Stimulated activated naive CD4-positive, alpha-beta T cell treated with Interleukin-2 at 50 U/mL for 16 hours (primary cell): ENCODE data around the gene INSL3.

Experiments used
- DNase-seq: peaks from one replicate; lab custom pipeline; 2025; lab: John Stamatoyannopoulos, UW

Gene INSL3

DNA sequence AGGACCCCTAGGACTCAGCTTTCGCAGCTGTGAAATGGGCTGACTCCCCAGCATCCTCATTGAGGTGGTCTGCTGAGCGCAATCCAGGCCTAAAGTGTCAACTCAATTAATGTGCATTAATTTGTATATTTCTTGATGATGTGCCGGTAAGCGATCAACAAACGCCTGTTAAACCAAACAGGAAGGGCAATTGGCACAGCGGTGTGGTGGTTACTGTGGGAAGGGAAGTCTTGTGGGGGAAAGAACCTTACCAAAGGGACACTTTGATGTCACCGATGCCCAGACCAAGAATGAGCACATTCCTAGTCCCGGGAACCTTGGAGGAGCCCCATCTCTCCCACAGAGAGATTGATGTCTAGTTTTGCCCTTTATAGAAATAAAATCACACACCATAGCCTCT, 24.8 kb upstream of the INSL3 start:
- peak; percentile 21 for DNase-seq

DNA sequence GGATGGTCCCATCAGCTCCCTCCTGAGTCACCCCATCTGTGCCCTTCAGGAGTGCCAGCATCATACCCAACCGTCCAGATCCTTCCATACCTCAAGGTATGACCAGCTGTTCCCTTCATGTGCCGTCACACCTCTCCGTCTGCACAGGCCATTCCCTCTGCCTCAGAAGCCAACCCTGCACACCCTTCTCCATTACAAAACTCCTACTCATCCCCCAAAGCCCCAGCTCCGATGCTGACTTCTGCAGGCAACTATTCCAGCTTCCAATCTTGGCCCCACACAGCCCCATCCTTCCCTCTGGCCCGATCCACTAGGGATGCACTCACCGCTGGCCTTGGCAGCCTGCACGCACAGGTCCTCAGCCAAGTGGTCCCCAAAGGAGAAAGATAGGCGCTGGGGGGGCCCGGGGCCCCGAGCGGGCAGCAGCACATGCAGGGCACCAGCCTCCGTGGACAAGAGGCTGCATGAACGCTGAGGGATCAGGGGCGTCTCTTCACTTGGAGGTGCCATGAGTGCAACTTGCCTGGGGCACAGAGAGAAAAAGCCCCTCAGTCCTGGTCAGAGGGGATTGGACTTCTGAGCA, 22.7 kb upstream of the INSL3 start:
- DNase-seq: no peak

DNA sequence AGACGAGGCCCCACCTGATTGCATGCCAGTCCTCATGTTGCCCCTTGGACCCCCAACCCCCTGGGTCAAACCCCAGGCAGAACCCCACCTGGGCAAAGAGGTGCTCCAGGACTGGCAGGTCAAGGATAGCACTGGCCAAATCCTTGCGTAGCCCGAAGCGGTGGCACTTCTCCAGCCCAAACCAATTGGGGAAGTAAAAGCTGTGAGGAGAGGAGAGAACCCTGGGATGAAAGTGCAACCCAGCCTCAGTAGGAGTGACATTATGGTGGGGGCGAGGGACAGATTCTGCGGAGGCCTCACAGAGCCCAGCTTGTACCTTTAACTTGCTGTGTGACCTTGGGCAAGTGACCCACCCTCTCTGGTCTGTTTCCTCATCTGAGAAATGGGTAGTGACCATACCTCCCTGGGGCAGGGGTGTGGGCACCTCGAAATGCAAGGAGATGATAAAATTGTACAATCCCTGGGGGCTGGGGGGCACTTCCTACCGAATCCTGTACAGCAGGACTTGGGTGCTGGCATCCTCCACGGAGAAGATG, 22.0 kb upstream of the INSL3 start:
- DNase-seq: no peak

DNA sequence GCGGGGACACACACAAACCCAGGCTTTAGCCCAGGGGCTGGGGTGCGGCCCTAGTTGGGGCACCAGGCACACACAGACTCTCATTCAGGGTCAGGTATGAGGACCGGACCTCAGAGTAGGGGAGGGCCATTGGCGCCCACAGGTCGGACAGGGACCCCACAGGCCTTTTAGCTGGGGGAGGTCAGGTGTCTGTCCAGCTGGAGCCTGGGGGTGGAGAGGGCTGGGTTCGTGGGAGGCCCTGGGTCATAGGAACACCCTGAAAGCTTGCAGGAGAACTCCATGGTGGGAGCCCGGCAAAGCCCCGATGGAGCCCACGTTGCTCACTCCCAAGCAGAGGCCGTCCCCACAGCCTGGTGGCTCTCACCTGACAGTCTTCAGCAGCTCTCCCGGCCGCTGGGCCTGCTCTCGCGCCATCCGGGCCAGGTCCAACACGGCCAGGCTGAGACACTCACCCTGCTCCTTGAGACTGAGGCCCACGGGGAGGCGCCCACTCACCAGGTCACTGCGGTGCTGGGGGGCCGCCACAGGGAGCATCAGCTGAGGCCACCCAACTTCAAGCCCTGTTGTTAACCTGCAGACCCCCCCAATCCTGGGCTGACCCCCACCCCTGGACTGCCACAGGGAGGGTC, 21.5 kb upstream of the INSL3 start:
- no peak for DNase-seq

DNA sequence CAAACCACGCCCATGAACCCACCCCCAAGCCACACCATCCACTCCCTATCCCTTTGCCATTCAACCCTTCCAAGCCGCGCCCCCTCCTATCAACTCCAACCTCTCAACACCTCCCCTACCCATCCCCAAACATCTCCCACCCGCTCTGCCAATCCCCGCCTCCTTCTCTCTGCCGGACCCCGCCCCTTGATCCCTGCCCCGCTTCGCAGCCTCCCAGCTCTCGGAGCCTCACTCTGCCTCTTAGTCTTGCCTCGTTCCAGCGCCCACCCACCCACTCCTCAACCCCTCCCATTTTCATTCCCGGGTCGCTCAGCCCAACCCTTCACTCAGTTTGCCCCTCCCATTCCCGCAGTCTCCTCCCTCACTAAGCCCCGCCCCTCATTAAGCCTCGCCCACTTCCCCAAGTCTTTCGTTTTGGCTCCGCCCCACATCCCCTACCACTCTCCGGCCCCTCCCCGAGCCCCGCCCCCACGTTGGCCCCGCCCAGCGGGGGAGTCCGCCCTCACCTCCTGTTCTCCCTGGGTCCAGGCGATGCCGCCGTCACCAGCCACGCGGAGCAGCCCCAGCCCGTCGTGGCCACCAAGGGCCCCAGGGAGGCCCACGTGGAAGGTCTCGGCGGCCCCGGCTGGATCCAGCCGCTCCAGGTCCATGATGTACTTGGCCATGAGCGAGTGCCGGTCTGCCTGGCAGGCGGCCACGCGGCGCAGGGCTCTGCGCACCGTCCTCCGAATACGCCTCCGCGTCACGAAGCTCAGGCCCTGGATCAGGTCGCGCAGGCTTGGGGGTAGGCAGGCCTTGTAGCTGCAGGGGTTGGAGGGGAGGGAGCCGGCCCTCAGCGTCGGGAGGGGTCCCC, 20.7 kb upstream of the INSL3 start:
- peak; percentile 15 for DNase-seq

DNA sequence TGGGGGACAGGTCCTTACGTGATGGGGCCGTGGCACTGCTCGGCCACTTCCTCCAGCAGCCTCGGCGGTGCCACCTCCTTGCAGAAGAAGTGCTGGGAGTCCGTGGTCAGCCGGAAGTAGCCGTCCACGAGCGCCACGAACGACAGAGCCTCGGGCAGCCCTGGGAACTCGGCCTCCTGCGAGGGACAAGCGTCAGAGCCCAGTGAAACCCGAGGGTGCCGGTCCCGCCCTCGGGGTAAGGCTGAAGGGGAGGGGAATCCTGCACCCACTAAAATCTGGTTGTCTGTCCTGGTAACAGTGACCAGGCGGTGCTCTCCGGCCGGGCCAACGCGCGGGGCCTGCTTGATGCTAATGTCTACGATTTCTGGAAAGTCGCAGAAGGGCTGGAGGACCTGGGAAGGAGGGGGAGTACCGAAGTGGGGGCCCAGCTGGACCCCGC, 20.1 kb upstream of the INSL3 start:
- no peak for DNase-seq

DNA sequence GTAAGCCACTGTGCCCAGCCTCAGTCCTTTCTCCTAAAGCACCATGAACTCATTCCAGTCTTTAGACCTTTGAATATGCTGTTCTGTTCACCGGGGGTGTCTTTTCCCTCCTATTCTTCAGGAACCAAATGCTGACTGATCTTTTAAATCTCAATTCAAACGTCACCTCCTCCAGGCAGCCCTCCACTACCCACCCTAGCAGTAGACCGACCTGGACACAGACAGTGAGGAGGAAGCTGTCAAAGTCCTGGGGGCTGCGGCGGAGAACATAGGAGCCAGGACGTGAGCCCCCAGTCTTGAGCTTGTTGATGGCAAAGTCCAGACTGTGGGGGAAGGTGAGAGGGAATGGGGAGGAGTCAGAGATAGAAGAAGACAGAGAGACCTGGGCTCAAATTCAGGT, 18.7 kb upstream of the INSL3 start:
- DNase-seq: no peak

DNA sequence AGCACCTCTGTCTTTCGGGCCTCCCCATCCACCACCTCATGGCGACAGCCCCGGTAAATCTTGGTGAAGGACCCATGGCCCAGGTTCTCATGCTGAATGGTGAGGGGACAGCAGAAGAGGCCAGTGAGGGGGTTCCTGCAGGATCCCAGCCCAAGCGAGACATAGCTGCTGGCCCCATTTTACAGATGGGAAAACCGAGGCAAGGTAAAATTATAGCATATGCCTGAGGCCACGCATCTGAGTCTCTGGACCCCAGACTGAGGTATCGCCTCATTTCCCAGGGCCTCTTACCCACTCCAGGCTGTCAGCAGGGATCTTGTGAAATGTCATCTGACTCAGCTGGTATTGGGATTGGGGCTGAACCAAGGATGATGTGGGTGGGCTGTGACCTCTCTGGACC, 16.7 kb upstream of the INSL3 start:
- DNase-seq: no peak

DNA sequence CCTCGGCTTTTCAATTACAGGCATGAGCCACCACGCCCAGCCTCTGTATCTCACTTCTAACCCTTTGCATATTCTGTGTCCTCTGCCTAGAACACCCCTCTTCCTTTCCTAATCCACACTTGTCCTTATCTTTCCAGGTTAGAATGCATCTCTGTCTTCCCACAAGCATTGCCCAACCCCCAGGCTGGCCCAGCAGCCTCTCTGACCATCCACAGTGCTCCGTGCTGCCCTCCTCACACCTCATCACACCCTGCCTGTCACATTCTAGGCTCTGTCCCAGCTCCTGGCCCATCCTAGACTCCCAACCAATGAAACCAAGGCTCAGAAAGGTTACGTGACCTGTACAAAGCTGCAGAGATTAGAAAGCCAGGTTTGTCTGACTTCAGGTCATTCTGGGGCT, 15.2 kb upstream of the INSL3 start:
- DNase-seq: no peak

DNA sequence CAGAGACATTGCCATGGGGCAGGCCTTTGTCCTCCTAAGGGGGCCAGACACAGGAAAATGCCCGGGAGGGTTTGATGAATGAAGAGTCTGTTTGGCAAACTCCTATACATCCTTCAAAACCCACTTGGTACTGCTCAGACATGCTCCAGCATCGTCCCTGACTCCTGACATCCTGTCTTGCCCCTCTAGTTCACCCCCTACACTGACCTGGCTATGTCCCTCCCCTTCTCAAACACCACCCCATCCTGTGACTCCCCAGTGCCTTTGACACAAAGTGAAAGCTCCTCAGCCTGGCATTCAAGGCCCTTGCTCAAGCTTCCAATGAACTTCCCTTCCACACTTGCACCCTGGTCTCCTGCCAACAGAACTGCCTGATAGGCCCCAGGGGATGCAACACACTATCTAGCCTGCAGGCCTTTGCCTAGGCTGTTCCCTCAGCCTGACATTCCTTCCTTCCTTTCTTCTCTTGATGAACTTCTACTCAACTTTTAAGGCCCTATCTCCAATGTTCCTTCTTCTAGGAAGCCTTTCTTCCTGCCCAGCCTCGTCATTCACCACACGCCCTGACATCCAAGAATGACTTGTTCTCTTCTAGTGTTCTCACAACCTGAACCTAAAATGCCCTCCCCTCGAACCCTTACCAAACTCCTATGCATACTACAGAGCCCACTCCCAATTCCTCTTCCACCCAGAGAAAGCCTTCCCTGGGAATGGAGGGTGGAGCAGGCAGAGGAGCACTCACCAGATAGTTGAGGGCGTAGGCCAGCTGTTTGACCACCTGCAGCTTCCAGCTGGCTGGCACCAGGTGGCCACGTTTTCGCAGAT, 14.1 kb upstream of the INSL3 start:
- no peak for DNase-seq

DNA sequence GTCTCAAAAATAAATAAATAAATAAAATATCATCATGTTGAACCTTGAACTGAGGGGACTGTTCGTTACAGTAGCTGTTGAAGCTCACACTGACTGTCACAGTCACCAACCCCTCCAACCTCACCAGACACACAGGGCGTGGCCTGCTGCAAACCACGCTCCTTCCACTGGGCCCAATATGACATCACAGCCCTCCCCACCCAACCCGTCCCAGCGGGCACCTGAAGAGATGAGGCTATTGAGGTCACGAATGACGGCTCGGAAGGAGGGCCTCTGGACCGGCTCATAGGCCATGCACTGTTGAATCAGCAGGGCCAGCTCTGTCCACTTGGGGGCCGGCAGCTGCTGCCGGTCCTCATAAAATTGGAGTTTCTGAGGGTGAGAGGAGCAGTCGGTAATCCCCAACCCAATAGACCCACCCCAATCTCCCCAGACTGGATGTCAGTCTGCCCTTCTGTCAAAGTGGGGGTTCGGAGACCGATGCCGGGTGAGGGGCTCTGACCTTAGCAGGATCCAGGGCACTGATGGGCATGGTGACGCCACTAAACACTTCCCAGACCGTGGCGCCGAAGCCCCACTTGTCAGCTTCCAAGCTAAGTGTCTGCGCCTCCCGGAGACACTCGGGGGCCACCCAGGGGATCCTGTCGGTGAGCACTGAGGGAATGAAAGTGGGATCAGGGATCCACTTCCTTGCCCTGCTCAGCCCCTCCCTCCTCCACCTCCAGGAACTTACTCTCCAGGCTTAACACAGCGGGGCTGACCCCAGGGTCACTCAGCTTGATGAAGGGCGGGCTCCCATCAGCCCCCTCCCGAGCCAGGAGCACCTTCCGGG, 13.2 kb upstream of the INSL3 start:
- no peak for DNase-seq

DNA sequence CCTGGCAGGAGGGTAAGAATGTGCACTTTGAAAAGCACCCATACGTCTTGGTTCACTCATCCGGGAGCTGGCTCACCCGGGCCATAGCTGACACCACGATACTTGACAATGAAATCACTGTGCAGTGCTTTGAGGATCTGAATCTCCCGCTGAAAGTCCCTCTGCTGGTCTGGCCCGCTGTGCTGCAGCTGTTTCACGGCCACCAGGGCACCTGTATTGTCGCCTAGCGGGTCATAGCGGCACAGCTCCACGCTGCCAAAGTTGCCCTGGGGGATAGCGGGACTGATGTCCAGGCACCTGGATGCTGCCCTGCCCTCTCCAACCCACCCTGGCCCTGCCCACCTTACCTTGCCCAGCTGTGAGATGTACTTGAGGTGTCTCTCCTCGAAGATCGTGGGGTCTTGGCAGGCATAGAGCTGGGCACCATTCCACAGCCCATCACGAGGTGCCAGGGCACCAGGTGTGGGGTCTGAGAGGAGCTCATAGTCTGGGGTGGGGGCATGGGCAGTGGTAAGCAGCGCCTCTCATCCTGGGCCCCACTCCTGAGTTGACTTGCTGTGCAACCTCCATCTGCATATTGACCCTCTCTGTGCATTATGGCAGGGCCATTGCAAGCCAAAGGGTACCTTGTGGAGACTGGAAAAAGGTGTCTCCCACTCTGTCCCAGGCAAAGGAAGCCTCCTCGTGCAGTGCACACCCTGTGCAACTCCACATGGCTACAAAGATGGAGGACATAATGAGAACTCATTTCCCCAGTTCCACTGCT, 11.3 kb upstream of the INSL3 start:
- no peak for DNase-seq

DNA sequence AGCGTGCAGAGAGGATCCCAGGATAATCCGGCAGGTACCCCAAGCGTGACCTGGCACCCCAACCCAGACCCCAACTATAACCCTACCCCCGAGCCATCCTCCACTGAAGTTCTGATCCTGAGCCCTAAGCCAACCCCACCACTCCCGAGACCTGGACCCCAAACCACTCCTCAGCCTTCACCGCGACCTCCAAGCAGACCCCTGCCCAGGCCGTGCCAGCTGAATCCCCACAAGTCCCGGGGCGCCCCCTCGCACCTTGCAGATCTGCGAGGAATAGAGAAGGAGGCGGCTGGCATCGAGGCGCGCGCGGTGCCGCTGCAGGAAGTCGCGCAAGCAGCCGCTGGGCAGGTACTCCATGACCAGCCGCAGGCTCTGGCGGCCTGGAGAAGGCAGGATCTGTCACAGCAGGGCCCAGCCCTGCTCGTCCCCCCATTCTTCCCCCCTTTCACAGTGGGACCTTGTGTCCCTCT, 10.1 kb upstream of the INSL3 start:
- no peak for DNase-seq

DNA sequence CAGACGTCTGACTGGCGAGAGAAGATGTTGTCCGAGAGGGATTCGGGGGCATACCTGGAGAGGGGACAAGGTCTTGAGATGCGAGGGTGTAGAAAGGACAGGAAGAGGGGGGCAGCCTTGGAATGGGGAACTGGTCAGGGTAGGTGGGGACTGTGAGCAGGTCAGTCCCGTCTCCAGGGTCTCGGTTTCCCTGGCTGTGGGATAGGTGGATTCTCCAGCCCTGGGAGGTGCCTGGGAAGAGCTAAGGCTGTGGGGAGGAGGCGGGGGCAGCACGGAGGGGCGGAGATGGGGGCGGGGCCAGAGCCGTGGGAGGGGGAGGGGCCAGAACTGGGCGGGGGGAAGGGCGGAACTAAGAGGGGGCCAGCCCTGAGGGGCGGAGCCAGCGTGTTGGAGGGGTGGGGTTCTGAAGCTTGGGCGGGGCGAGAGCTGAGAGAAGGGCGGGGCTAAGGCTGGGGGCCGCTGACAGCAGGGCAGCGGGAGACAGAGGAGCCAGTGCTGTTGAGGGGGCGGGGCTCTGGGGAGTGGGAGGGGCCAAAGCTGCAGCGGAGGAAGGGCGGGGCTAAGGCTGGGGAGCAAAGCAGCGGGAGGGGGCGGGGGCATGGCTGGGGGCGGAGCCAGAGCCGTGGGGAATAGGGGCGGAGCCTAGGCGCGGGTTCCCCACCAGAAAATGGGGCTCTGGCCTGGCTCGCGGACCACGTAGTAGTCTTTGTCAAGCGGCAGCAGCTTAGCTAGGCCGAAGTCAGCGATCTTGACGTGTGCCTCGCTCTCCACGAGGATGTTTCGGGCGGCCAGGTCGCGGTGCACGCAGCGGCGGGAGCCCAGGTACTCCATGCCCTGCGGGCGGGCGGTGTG, 9.5 kb upstream of the INSL3 start:
- peak; percentile 42 for DNase-seq

DNA sequence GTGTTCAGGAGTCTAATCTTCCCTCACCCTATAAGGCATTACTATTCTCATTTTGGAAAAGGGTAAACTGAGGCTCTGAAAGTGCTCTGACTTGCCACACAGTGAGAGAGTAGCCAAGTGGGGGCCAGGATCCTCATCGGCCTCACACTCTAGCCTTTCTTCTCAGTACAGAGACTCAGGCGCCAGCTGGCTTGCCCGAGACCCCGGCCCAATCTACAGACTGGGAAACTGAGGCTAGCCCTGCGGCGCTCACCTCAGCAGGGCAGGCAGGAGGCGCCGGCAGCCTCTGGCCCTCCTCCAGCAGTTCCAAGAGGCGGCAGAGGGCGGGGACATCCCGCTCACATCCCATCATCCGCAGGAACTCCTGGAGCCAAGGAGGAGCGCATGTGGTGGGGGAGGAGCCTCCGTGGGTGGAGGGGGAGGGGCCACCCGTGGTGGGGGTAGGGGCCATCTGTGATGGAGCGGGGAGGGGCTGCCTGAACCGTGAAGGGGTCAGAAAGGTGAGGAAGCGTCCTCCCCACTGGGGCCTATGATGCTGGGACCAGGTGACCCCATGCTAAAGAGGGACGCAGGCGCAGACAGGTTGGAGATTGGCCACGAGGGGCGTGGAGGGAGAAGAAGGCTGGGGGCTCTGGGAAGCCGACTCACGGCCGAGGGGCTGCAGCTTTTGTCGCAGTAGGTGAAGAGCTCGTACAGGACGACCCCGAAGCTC, 8.7 kb upstream of the INSL3 start:
- DNase-seq: no peak

DNA sequence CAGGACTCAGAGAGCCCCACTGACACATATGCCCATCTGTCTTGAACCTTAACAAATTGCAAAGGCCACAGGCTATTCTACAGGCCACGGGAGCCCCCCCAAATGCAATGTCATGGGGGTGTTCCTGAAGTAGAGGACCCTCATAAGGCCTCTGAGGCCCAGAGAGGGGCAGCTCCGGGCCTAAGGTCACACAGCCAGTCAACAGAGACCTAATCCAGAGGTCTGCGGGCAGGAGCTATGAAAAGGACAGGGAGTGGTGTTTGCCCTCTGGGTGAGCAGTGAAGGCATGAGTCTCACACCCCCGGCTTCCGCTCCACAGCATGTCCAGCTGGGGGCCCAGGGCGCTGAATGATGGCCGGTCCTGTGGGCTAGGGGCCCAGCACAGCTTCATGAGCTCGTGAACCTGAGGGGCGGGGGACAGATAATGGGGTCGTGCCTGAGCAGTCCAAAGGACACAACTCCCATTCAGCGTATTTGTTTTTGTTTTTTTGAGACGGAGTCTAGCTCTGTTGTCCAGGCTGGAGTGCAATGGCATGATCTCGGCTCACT, 5.3 kb upstream of the INSL3 start:
- DNase-seq: no peak

DNA sequence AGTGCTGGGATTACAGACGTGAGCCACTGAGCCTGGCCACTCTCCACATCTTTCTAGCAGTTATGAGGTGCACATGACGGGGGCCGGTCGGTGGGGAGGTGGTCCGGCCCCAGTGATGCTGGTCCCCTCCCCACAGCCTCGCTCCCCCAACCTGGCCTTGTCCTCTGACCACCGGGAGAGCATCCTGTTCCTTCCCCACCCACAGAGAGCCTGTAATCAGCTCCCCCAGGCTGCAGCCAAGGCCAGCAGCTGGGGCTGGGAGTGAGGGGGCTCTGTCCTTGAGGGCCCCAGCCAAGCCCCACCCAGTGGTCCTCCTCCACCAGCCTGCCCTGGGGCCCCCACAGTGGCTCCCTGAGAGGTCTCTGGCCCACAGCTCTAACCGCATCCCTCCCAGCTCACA, 3.0 kb upstream of the INSL3 start:
- DNase-seq: no peak

DNA sequence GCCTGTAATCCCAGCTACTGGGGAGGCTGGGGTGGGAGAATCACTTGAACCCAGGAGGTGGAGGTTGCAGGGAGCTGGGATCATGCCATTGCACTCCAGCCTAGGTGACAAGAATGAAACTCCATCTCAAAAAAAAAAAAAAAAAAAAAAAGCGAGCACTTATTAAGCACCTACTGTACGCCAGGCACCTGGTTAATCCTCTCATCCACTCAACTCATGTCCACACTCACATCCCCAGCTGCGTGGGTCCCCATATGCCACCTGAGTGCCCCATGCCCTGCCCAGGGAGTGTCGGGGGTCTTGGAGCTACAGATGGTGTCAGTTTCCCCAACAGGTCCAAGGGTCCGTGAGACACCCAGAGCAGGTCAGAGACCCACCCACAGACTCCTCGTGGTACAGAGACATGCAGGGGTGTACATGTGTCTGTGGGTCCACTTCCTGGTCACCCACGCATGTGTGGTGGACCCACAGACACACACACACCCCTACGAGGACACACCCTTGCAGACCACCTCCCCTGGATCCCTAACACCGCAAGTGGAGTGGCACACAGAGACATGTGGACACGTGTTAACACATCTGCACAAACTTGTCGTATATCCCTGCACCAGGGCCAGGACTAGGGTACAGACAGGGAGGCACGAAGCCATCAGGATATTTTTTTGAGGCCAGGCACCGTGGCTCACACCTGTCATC, 3.5 kb downstream of the INSL3 start:
- no peak for DNase-seq
